Activated naive CD4-positive, alpha-beta T cell (primary cell): Measurements from ENCODE around the gene EPN3.
A peak's percentile ranks its signal among the peaks of the same experiment; 100 is the strongest.

Experiments used
- DNase-seq, 4 experiments: peaks; one replicate each; lab custom pipeline; 2025; lab: John Stamatoyannopoulos, UW

EPN3 gene

GRCh38 chr17:50535407-50535806 is 2.9 kb downstream of the EPN3 start:
- no peak for DNase-seq

GRCh38 chr17:50536683-50537646 is 4.4 kb downstream of the EPN3 start:
- DNase-seq: no peak

GRCh38 chr17:50537721-50538548 is 5.4 kb downstream of the EPN3 start:
- no peak for DNase-seq

GRCh38 chr17:50538549-50539410 is 6.2 kb downstream of the EPN3 start:
- no peak for DNase-seq

- DNase-seq: no peak
Measured at GRCh38 chr17:50539762-50540559, 7.4 kb downstream of the EPN3 start.

- no peak for DNase-seq
Measured at GRCh38 chr17:50540560-50541401, 8.2 kb downstream of the EPN3 start.

- no peak for DNase-seq
Measured at GRCh38 chr17:50541402-50541715, 8.8 kb downstream of the EPN3 start.

- DNase-seq: peak; percentile 33 to 76 (median 55)
Measured at GRCh38 chr17:50541716-50542688, 9.5 kb downstream of the EPN3 start.

GRCh38 chr17:50542795-50543774 is 10.6 kb downstream of the EPN3 start:
- DNase-seq: no peak

- DNase-seq: no peak
Measured at GRCh38 chr17:50544516-50544915, 12.0 kb downstream of the EPN3 start.

- no peak for DNase-seq
Measured at GRCh38 chr17:50545311-50545710, 12.8 kb downstream of the EPN3 start.

GRCh38 chr17:50546701-50547034 is 14.1 kb downstream of the EPN3 start:
- DNase-seq: no peak

GRCh38 chr17:50547035-50547735 is 14.7 kb downstream of the EPN3 start, which contains the start of gene SPATA20:
SPATA20 (plus strand) TSS chr17:50547174; CDS start chr17:50547209, 35 bp downstream.
- peak; percentile 45 to 77 (median 71) for DNase-seq

GRCh38 chr17:50547736-50548083 is 15.2 kb downstream of the EPN3 start:
- DNase-seq: no peak

GRCh38 chr17:50548831-50549230 is 16.3 kb downstream of the EPN3 start:
- DNase-seq: no peak

- no peak for DNase-seq
Measured at GRCh38 chr17:50549256-50549941, 16.9 kb downstream of the EPN3 start.

- no peak for DNase-seq
Measured at GRCh38 chr17:50549969-50550368, 17.4 kb downstream of the EPN3 start.
